ENCODE results near the gene SIVA1. TPM values are rescaled to one million over a fixed set of nuclear protein-coding genes. Genes with fewer than 3 reads are reported as not detected.
A peak's percentile ranks its signal among the peaks of the same experiment; 100 is the strongest.

Gene SIVA1
- total RNA-seq, 6 experiments from 2014 or later = 38.1 to 252 (median 50.6) TPM

DNA sequence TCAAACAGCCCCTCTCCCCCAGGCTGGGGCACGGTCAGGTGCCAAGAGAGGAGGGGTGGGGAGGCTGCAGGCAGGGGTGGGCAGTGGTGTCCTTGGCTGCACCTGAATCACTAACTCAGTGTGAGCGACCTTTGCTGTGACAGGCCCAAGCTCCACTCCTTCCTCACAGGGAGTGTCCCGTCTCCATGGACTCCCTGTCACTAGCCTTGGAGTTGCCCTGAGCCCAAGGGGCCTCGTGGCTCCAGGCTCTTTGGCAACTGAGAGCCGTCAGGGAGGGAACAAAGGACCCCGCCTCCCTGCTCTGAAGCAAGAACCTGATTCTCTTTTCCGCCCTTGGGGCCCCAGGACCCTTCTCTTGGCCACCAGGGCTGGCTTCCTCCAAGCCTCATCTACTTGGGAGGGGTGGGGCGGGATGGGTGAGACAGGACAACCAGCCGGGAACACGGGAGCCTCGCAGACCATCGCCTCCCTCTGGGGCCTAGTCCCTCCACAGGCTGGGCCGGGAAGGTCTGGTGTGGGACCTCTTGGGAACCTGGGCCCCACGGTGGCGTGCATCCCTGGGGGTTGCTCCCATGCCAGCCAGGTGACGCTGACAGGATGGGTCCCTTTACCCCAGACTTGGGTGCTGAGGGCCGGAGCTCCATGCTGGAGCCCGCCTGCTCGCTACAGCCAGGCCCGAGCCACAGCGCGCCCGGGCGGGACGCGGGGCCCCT lies 29.9 kb upstream of the SIVA1 start:
- Histone ChIP-seq H3K9me3 (no peaks in the 10 kb centered on the region), H3K4me1 (peaks cover 0 to 33% (median 12%) of the 10 kb centered on the region in 4 donors), H3K4me3 (peak overlapping the region in 2 of 3 donors; percentile 60), H3K27ac (peak overlapping the region; percentile 54 to 61 (median 58)), H3K36me3 (peaks cover 0 to 10% (median 1%) of the 10 kb centered on the region in 4 donors), H3K27me3 (no peaks in the 10 kb centered on the region)
- DNase-seq (no peak), ATAC-seq (no peak)
- intact Hi-C loops (cut with DNase I) = no loop called here
- WGBS (ENCODE audit: insufficient coverage, low coverage, low lambda C conversion rate, missing lambda C conversion rate) = 20% methylated on average over 1 of the region's 26 CpGs
- TF ChIP-seq POLR2A (IDR thresholded peaks at IDR 0.05) = no peak
- TF ChIP-seq, protein P1, sequence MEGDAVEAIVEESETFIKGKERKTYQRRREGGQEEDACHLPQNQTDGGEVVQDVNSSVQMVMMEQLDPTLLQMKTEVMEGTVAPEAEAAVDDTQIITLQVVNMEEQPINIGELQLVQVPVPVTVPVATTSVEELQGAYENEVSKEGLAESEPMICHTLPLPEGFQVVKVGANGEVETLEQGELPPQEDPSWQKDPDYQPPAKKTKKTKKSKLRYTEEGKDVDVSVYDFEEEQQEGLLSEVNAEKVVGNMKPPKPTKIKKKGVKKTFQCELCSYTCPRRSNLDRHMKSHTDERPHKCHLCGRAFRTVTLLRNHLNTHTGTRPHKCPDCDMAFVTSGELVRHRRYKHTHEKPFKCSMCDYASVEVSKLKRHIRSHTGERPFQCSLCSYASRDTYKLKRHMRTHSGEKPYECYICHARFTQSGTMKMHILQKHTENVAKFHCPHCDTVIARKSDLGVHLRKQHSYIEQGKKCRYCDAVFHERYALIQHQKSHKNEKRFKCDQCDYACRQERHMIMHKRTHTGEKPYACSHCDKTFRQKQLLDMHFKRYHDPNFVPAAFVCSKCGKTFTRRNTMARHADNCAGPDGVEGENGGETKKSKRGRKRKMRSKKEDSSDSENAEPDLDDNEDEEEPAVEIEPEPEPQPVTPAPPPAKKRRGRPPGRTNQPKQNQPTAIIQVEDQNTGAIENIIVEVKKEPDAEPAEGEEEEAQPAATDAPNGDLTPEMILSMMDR (IDR thresholded peaks at IDR 0.05) = no peak

DNA sequence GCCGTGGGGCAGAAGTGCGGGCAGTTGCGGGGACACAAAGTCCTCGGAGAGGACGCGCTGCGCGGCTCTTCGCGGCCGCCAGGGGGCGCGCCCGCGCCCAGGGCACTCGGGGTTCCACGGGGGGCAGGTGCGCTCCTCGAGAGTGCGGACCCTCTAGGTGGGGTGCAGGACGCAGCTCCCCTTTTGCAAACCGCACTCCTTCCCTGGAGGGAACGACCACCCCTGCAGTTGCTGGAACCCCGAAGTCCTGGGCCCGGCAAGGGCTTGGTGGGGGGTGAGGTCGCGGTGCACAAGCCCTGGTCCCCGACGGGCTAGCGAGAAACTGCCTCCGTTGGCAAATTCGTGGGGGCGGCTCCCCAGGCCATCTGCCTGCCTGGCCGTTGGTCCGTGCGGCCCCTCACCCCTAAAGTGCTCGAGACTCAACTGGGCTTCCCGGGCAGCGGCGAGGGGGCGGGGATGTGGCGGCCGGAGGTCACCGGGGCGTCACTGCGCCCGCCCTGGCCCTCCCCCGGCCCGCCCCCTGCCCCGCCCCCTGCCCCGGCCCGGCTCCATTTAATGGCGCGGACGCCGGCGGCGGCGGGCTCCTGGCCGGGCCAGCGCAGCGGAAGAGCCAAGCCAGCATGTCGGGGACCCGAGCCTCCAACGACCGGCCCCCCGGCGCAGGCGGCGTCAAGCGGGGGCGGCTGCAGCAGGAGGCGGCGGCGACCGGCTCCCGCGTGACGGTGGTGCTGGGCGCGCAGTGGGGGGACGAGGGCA lies 29.1 kb upstream of the SIVA1 start, which contains the start of gene ADSS1:
Gene ADSS1 (plus strand): TSS at position 579 of the 756 bp plus-strand sequence. CDS start 42 bp downstream, at position 621.
- peak; percentile 89 to 90 (median 89) for DNase-seq
- peak within 1 kb of the TSS; percentile 58 to 69 (median 61) for H3K27ac ChIP-seq
- peaks cover 0 to 33% (median 12%) of the 10 kb centered on the region in 4 donors for H3K4me1 ChIP-seq
- no peaks in the 10 kb centered on the region for H3K9me3 ChIP-seq
- peak; percentile 84 for TF ChIP-seq POLR2A (IDR thresholded peaks at IDR 0.05)
- TF ChIP-seq, protein P1 (IDR thresholded peaks at IDR 0.05) = peak; percentile 5 to 99 (median 96)
- H3K27me3 ChIP-seq = no peaks in the 10 kb centered on the region
- intact Hi-C loops (cut with DNase I) = no loop called here
- WGBS (ENCODE audit: insufficient coverage, low coverage, low lambda C conversion rate, missing lambda C conversion rate) = no CpG with 5 or more reads among the region's 82 CpGs
- peaks cover 0 to 8% (median 1%) of the 10 kb centered on the region in 4 donors for H3K36me3 ChIP-seq
- peak; percentile 60 to 80 (median 68) for ATAC-seq
- peak within 1 kb of the TSS; percentile 60 to 66 (median 60) for H3K4me3 ChIP-seq

DNA sequence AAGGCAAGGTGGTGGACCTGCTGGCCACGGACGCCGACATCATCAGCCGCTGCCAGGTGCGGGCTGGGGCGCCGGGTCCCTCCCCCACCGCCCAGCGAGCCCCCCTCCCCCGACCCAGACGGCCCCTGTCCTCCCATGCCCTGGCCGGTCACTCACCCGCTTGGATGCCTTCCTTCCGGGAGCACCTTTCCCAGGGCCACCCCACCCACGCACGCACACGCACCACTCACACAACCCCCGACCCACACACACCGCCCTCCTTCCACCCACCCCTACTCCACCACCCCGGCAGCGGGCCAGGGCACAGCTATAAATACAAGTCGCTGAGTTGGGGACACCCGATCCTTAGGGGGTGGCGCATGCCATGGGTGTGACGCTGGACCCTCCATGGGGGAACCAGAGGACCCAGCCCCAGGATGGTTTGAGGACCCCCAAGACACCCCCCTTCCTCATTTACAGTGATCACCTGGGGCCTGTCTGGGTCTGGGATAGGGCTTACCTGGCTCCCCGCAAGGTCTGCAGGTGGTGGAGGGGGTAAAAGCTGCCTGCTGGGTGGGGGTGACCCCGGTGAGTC lies 28.5 kb upstream of the SIVA1 start:
- Histone ChIP-seq H3K4me3 (peak overlapping the region; percentile 60 to 66 (median 60)), H3K27ac (peak overlapping the region; percentile 38 to 69 (median 61)), H3K4me1 (peaks cover 0 to 33% (median 12%) of the 10 kb centered on the region in 4 donors), H3K27me3 (no peaks in the 10 kb centered on the region), H3K9me3 (no peaks in the 10 kb centered on the region), H3K36me3 (peaks cover 0 to 2% (median 0%) of the 10 kb centered on the region in 4 donors)
- TF ChIP-seq POLR2A (IDR thresholded peaks at IDR 0.05) = no peak
- WGBS (ENCODE audit: insufficient coverage, low coverage, low lambda C conversion rate, missing lambda C conversion rate) = 3% methylated on average over 10 of the region's 27 CpGs
- peak in 2 of 3 donors; percentile 77 to 79 for DNase-seq
- ATAC-seq = peak; percentile 15 to 22 (median 18)
- intact Hi-C loops (cut with DNase I) = no loop called here

DNA sequence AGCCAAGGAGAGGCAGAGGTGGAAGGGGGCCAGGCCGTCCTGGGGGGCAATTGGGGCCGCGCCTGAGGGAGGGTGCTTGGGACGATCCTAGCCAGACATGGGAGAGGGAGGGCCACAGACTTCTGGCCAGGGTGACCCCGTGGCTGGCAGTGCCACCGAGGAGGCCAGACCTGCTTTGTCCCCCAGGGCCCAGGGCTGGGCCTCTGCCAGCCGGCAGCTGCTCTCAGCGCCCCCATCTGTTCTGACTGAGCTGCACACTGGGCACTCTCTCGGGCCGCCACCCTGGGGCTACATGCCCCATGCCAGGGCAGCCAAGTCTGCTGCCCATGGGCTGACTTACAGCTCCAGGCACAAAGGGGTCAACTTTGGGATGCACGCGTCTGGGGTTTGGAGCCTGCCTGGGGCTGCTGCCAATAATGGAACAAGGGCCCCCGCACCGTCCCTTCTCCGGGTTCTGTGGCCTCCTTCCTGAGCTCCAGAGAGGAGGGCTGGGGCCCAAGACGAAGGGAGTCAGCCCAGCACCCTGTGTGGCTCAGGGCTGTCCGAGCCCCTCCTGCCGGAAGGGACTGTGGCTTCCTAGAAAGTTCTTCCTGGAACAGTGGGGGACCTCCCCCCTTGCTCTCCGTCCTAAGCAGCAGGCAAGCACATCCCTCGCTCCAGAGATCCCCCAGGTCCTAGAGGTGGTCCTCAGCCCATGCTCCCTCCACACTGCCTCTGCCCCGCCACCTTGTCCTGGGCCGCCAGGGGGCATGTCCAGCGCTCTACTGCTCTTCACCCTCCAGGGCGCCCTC lies 27.8 kb upstream of the SIVA1 start:
- H3K9me3 ChIP-seq = no peaks in the 10 kb centered on the region
- DNase-seq = peak in 2 of 3 donors; percentile 77 to 86
- H3K27ac ChIP-seq = peak overlapping the region; percentile 38 to 69 (median 61)
- WGBS (ENCODE audit: insufficient coverage, low coverage, low lambda C conversion rate, missing lambda C conversion rate) = 19% methylated on average over 7 of the region's 24 CpGs
- intact Hi-C loops (cut with DNase I) = no loop called here
- TF ChIP-seq, protein P1 (IDR thresholded peaks at IDR 0.05) = peak; percentile 29 to 44 (median 38)
- peak; percentile 50 for TF ChIP-seq POLR2A (IDR thresholded peaks at IDR 0.05)
- no peaks in the 10 kb centered on the region for H3K27me3 ChIP-seq
- peaks cover 0 to 33% (median 12%) of the 10 kb centered on the region in 4 donors for H3K4me1 ChIP-seq
- H3K4me3 ChIP-seq = peak overlapping the region; percentile 60 to 66 (median 60)
- peak; percentile 42 to 55 (median 51) for ATAC-seq
- no peaks in the 10 kb centered on the region for H3K36me3 ChIP-seq

Data from right lobe of liver (tissue), 6 donors.